CD14-positive monocyte (primary cell): ENCODE measurements around the gene EPG5. TPM values are rescaled to one million over a fixed set of nuclear protein-coding genes. Genes with fewer than 3 reads are reported as not detected.

Source experiments
- DNase-seq, 3 donors: peaks; one replicate each; pipeline ENCODE4 v3.0.0-alpha.2; 2011 to 2022
- H2AFZ ChIP-seq: 2 replicates; pipeline ENCODE4 v1.6.0; 2012; ENCODE audit warnings: mild to moderate bottlenecking, low read depth, low read length, inconsistent platforms; ENCODE audit not compliant: insufficient read depth, poor library complexity, severe bottlenecking
- H3K27ac ChIP-seq, 2 donors: 1 replicate in 1 of 2; 2 replicates in 1 of 2; pipeline ENCODE4 v1.5.1; 2012 to 2013; ENCODE audit warnings: low read length in 2 of 2, control low read depth in 1 of 2, inconsistent platforms in 1 of 2, low read depth in 1 of 2, mild to moderate bottlenecking in 1 of 2
- H3K27me3 ChIP-seq, 2 donors: one replicate each; pipeline versions ENCODE4 v1.6.0 to v1.6.1; 2011 to 2013; ENCODE audit warnings: low read length in 2 of 2; ENCODE audit not compliant: control insufficient read depth in 2 of 2, insufficient read depth in 2 of 2
- H3K36me3 ChIP-seq, 2 donors: replicated peaks in 1 of 2; 1 replicate in 1 of 2; 2 replicates in 1 of 2; pipeline versions ENCODE4 v1.5.1 to v1.6.1; 2012 to 2013; ENCODE audit warnings: low read length in 2 of 2, control low read depth in 1 of 2, inconsistent platforms in 1 of 2, mild to moderate bottlenecking in 1 of 2; ENCODE audit not compliant: insufficient read depth in 2 of 2, control insufficient read depth in 1 of 2
- H3K4me1 ChIP-seq, 2 donors: 1 replicate in 1 of 2; 2 replicates in 1 of 2; pipeline versions ENCODE4 v1.5.1 to v1.6.1; 2012 to 2013; ENCODE audit warnings: low read length in 2 of 2, control low read depth in 1 of 2, inconsistent platforms in 1 of 2, mild to moderate bottlenecking in 1 of 2, moderate library complexity in 1 of 2; ENCODE audit not compliant: insufficient read depth in 2 of 2, control insufficient read depth in 1 of 2
- H3K4me2 ChIP-seq: replicated peaks from 2 replicates; pipeline ENCODE3; 2012; ENCODE audit warnings: low read length, moderate library complexity, mild to moderate bottlenecking; ENCODE audit not compliant: poor library complexity, severe bottlenecking; ENCODE audit errors: extremely low read depth
- H3K4me3 ChIP-seq, 3 experiments: fragments of 200-600 bp in 1 of 3; sonication (generic) in 1 of 3; replicated peaks in 1 of 3; 1 replicate in 2 of 3; 2 replicates in 1 of 3; pipeline ENCODE4 v1.5.1; 2011 to 2013; ENCODE audit warnings: low read length in 3 of 3, mild to moderate bottlenecking in 3 of 3, control low read depth in 2 of 3, low read depth in 2 of 3, inconsistent platforms in 1 of 3, moderate library complexity in 1 of 3
- H3K79me2 ChIP-seq: 2 replicates; pipeline ENCODE4 v1.6.0; 2012; ENCODE audit warnings: mild to moderate bottlenecking, control low read depth, inconsistent platforms, low read length, moderate library complexity; ENCODE audit not compliant: insufficient read depth
- H3K9ac ChIP-seq: 2 replicates; pipeline ENCODE4 v1.6.0; 2017; ENCODE audit warnings: low read length, mild to moderate bottlenecking; ENCODE audit not compliant: insufficient read depth, poor library complexity, severe bottlenecking
- H3K9me3 ChIP-seq, 2 donors: replicated peaks in 1 of 2; 1 replicate in 1 of 2; 2 replicates in 1 of 2; pipeline versions ENCODE4 v1.5.1 to v1.6.1; 2012 to 2013; ENCODE audit warnings: low read length in 2 of 2, control low read depth in 1 of 2; ENCODE audit not compliant: control insufficient read depth in 1 of 2, insufficient read depth in 1 of 2
- H4K20me1 ChIP-seq: 2 replicates; pipeline ENCODE4 v1.6.0; 2012; ENCODE audit warnings: mild to moderate bottlenecking, low read length, control low read depth, moderate library complexity; ENCODE audit not compliant: insufficient read depth
- H3K27ac Mint-ChIP-seq, 7 donors: one replicate each; pipeline ENCODE4 v1.8.0; 2020; ENCODE audit warnings: mild to moderate bottlenecking in 7 of 7, mixed read lengths in 7 of 7, moderate library complexity in 6 of 7, inconsistent platforms in 2 of 7
- H3K27me3 Mint-ChIP-seq, 3 donors: one replicate each; pipeline ENCODE4 v1.8.0; 2021 to 2022; ENCODE audit warnings: low read depth in 3 of 3, mild to moderate bottlenecking in 3 of 3, mixed read lengths in 3 of 3, moderate library complexity in 3 of 3, inconsistent platforms in 1 of 3
- H3K36me3 Mint-ChIP-seq, 2 donors: one replicate each; pipeline ENCODE4 v1.8.0; 2020; ENCODE audit warnings: mixed read lengths in 2 of 2, inconsistent platforms in 1 of 2, mild to moderate bottlenecking in 1 of 2
- H3K4me1 Mint-ChIP-seq: one replicate; pipeline ENCODE4 v1.8.0; 2020; ENCODE audit warnings: mild to moderate bottlenecking, mixed read lengths
- H3K4me3 Mint-ChIP-seq, 2 donors: one replicate each; pipeline ENCODE4 v1.8.0; 2020; ENCODE audit warnings: mild to moderate bottlenecking in 2 of 2, mixed read lengths in 2 of 2, moderate library complexity in 1 of 2
- H3K9me3 Mint-ChIP-seq, 7 donors: one replicate each; pipeline ENCODE4 v1.8.0; 2020 to 2022; ENCODE audit warnings: mixed read lengths in 7 of 7, mild to moderate bottlenecking in 6 of 7, moderate library complexity in 6 of 7, inconsistent platforms in 2 of 7
- WGBS: methylation state at CpG from one replicate; pipeline ENCODE4 v1.1.5; 2013; ENCODE audit warnings: missing lambda C conversion rate; ENCODE audit not compliant: insufficient coverage; 5-methylcytosine and 5-hydroxymethylcytosine counted together
- intact Hi-C, 2 donors: fragments of 100-400 bp; cut with micrococcal nuclease; formaldehyde crosslinking; loops; one replicate each; pipeline versions ENCODE4 v1.15.0 to v1.15.1; 2023
- polyA plus RNA-seq, 3 donors: library from polyadenylated mRNA; depleted of rRNA in 1 of 3; unstranded in 2 of 3; stranded (reverse) in 1 of 3; fragments of 300-500 nt in 2 of 3; fragments of >200 nt in 1 of 3; fragmentation: Illumina TruSeq in 2 of 3; gene quantifications; 1 replicate in 2 of 3; 2 replicates in 1 of 3; pipeline ENCODE4 v1.2.3, GENCODE V29; 2012 to 2021
- TF ChIP-seq, protein P1 (sequence below): fragments of 200-600 bp; IDR thresholded peaks from one replicate; pipeline ENCODE4 v1.8.0; 2022; ENCODE audit warnings: antibody characterized with exemption, mild to moderate bottlenecking

The EPG5 gene
- polyA plus RNA-seq, 3 donors = 1.3 to 15.9 (median 1.4) TPM

DNA sequence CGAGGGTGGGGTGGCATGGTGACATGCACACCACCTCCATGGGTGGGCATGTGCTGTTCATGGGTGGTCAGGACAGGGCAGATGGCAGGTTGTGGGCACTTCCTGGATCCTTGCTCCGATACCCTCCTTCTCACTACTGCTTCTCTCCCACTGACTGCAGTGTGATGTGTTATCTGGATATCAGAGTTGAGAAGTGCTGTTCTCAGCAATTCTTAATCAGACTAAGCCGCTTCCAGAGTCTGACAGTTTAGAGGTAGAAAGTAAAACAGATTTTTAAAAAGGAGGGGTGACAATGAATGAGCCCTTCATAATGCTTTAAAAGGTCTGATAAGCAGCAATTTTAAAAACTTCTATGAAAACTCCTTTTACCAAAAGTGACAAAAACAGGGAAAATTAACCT, 107.8 kb downstream of the EPG5 start:
- H3K27ac Mint-ChIP-seq = no peak overlapping the region
- Histone ChIP-seq H3K9me3 (no peaks in the 10 kb centered on the region), H4K20me1 (no peaks in the 10 kb centered on the region), H3K27ac (no peak overlapping the region), H3K36me3 (peaks cover 90 to 99% of the 10 kb centered on the region in 2 donors), H3K79me2 (no peaks in the 10 kb centered on the region), H3K27me3 (no peaks in the 10 kb centered on the region), H3K4me2 (no peak overlapping the region), H3K4me3 (no peak overlapping the region), H3K9ac (no peak overlapping the region), H2AFZ (no peak overlapping the region), H3K4me1 (no peaks in the 10 kb centered on the region)
- H3K4me3 Mint-ChIP-seq = no peak overlapping the region
- H3K9me3 Mint-ChIP-seq = peaks cover 0 to 1% (median 0%) of the 10 kb centered on the region in 7 donors
- DNase-seq = no peak
- TF ChIP-seq, protein P1, sequence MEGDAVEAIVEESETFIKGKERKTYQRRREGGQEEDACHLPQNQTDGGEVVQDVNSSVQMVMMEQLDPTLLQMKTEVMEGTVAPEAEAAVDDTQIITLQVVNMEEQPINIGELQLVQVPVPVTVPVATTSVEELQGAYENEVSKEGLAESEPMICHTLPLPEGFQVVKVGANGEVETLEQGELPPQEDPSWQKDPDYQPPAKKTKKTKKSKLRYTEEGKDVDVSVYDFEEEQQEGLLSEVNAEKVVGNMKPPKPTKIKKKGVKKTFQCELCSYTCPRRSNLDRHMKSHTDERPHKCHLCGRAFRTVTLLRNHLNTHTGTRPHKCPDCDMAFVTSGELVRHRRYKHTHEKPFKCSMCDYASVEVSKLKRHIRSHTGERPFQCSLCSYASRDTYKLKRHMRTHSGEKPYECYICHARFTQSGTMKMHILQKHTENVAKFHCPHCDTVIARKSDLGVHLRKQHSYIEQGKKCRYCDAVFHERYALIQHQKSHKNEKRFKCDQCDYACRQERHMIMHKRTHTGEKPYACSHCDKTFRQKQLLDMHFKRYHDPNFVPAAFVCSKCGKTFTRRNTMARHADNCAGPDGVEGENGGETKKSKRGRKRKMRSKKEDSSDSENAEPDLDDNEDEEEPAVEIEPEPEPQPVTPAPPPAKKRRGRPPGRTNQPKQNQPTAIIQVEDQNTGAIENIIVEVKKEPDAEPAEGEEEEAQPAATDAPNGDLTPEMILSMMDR = no peak
- peaks cover 95 to 100% of the 10 kb centered on the region in 2 donors for H3K36me3 Mint-ChIP-seq
- no CpG with 5 or more reads among the region's 3 CpGs for WGBS
- H3K27me3 Mint-ChIP-seq = no peaks in the 10 kb centered on the region
- no peaks in the 10 kb centered on the region for H3K4me1 Mint-ChIP-seq
- intact Hi-C loops = no loop called here

DNA sequence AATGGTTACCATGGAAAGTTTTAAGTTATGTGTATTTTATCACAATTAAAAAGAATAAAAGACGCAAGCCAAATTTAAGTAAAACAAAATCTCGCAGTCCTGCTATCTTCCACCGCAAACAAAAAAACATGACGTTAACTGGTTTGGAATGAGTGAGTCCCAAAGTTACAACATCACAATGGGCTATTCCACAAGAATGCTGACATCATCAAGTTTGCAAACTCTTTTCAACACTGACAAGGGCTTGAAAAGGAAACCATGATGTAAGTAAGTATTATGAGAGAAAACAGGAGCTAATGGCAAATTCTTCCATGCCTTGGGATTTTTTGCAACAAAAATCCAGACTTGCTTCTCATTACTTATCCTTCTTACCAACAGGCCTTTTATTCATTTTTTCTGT, 110.6 kb downstream of the EPG5 start:
- no peaks in the 10 kb centered on the region for H4K20me1 ChIP-seq
- no peak overlapping the region for H3K4me2 ChIP-seq
- H3K27me3 Mint-ChIP-seq = no peaks in the 10 kb centered on the region
- H3K4me3 Mint-ChIP-seq = no peak overlapping the region
- H3K27ac Mint-ChIP-seq = peak overlapping the region in 1 of 7 donors; percentile 62
- H3K4me1 Mint-ChIP-seq = no peaks in the 10 kb centered on the region
- no peaks in the 10 kb centered on the region for H3K9me3 ChIP-seq
- H3K4me1 ChIP-seq = no peaks in the 10 kb centered on the region
- H2AFZ ChIP-seq = no peak overlapping the region
- H3K36me3 Mint-ChIP-seq = peaks cover 97 to 100% of the 10 kb centered on the region in 2 donors
- H3K36me3 ChIP-seq = peaks cover 92 to 99% of the 10 kb centered on the region in 2 donors
- WGBS = no CpG with 5 or more reads among the region's 4 CpGs
- H3K79me2 ChIP-seq = no peaks in the 10 kb centered on the region
- no peaks in the 10 kb centered on the region for H3K27me3 ChIP-seq
- H3K9me3 Mint-ChIP-seq = no peaks in the 10 kb centered on the region
- H3K9ac ChIP-seq = no peak overlapping the region
- TF ChIP-seq, protein P1 = no peak
- H3K4me3 ChIP-seq = no peak overlapping the region
- no peak overlapping the region for H3K27ac ChIP-seq
- intact Hi-C loops = no loop called here
- DNase-seq = no peak
